OCI-LY1 (cell line): ENCODE results near the gene MN1.

ENCODE experiments used
- H2AFZ ChIP-seq: fragments of 200-600 bp; sonication (generic), shearing (Covaris generic); 2 replicates; pipeline ENCODE4 v1.6.0; 2014; ENCODE audit warnings: antibody characterized with exemption, mild to moderate bottlenecking, low read length
- H3F3A ChIP-seq: fragments of 200-600 bp; sonication (generic), shearing (Covaris generic); 2 replicates; pipeline ENCODE4 v1.6.0; 2014; ENCODE audit warnings: mild to moderate bottlenecking, antibody characterized with exemption, low read length, moderate library complexity; ENCODE audit not compliant: insufficient read depth
- H3K27ac ChIP-seq: fragments of 200-600 bp; sonication (generic); 2 replicates; pipeline ENCODE4 v1.5.1; 2014; ENCODE audit warnings: low read length, mixed run types, mild to moderate bottlenecking, low read depth; ENCODE audit not compliant: poor library complexity, severe bottlenecking
- H3K27me3 ChIP-seq: fragments of 200-600 bp; sonication (generic); 2 replicates; pipeline ENCODE4 v1.6.0; 2014; ENCODE audit warnings: antibody characterized with exemption, mild to moderate bottlenecking, low read length, moderate library complexity; ENCODE audit not compliant: insufficient read depth
- H3K36me3 ChIP-seq: fragments of 200-600 bp; sonication (generic); 2 replicates; pipeline ENCODE4 v1.6.1; 2014; ENCODE audit warnings: mild to moderate bottlenecking, antibody characterized with exemption, low read length, moderate library complexity, mixed read lengths; ENCODE audit not compliant: insufficient read depth
- H3K4me1 ChIP-seq: fragments of 200-600 bp; sonication (generic); 2 replicates; pipeline ENCODE4 v1.5.1; 2014; ENCODE audit warnings: mild to moderate bottlenecking, low read length, moderate library complexity; ENCODE audit not compliant: insufficient read depth, severe bottlenecking
- H3K4me2 ChIP-seq: fragments of 200-600 bp; sonication (generic), shearing (Covaris generic); 2 replicates; pipeline ENCODE4 v1.6.1; 2014; ENCODE audit warnings: low read length
- H3K4me3 ChIP-seq: fragments of 200-600 bp; sonication (generic); 2 replicates; pipeline ENCODE4 v1.5.1; 2014; ENCODE audit warnings: low read length, low read depth, mild to moderate bottlenecking, mixed read lengths; ENCODE audit not compliant: poor library complexity, severe bottlenecking
- H3K79me2 ChIP-seq: fragments of 200-600 bp; shearing (Covaris generic); 2 replicates; pipeline ENCODE4 v1.6.1; 2016; ENCODE audit warnings: mixed run types, low read length, mixed read lengths; ENCODE audit not compliant: insufficient read depth
- H3K9ac ChIP-seq: fragments of 200-600 bp; sonication (generic), shearing (Covaris generic); 2 replicates; pipeline ENCODE4 v1.6.1; 2014; ENCODE audit warnings: mild to moderate bottlenecking, low read length, mixed read lengths
- H3K9me2 ChIP-seq: fragments of 200-600 bp; sonication (generic), shearing (Covaris generic); 2 replicates; pipeline ENCODE4 v1.6.1; 2014; ENCODE audit warnings: low read depth, mild to moderate bottlenecking, low read length, mixed read lengths
- H3K9me3 ChIP-seq: fragments of 200-600 bp; shearing (Covaris generic); 2 replicates; pipeline ENCODE4 v1.6.1; 2014; ENCODE audit warnings: low read length, mixed read lengths
- H4K20me1 ChIP-seq: fragments of 200-600 bp; sonication (generic), shearing (Covaris generic); 2 replicates; pipeline ENCODE4 v1.6.0; 2016; ENCODE audit warnings: mild to moderate bottlenecking, low read length; ENCODE audit not compliant: insufficient read depth
- CTCF ChIP-seq: fragments of 200-600 bp; sonication (generic), shearing (Covaris generic); IDR thresholded peaks from 2 replicates; pipeline ENCODE4 v1.5.1; 2017; ENCODE audit warnings: mild to moderate bottlenecking, antibody characterized with exemption, low read length, moderate library complexity, mixed read lengths
- EZH2 ChIP-seq: fragments of 200-600 bp; sonication (generic), shearing (Covaris generic); IDR thresholded peaks from 2 replicates; pipeline ENCODE4 v1.8.0; 2017; ENCODE audit warnings: borderline replicate concordance, mixed run types, mild to moderate bottlenecking, antibody characterized with exemption, low read length, moderate library complexity, mixed read lengths

Gene MN1

GRCh38 chr22:27760474-27760873 lies 41.1 kb downstream of the MN1 start:
- H3K79me2 ChIP-seq, result no peaks in the 10 kb centered on the region
- H4K20me1 ChIP-seq, result no peaks in the 10 kb centered on the region
- no peak overlapping the region for H3K27ac ChIP-seq
- H2AFZ ChIP-seq, result no peak overlapping the region
- TF ChIP-seq EZH2 (no peak), CTCF (no peak)
- no peaks in the 10 kb centered on the region for H3K36me3 ChIP-seq
- no peaks in the 10 kb centered on the region for H3F3A ChIP-seq
- H3K9me2 ChIP-seq, result no peaks in the 10 kb centered on the region
- no peak overlapping the region for H3K9ac ChIP-seq
- H3K4me1 ChIP-seq, result no peaks in the 10 kb centered on the region
- H3K27me3 ChIP-seq, result no peaks in the 10 kb centered on the region
- no peak overlapping the region for H3K4me2 ChIP-seq
- H3K9me3 ChIP-seq, result no peaks in the 10 kb centered on the region
- H3K4me3 ChIP-seq, result no peak overlapping the region

- H3F3A ChIP-seq, result no peaks in the 10 kb centered on the region
- H3K4me2 ChIP-seq, result no peak overlapping the region
- H3K27ac ChIP-seq, result no peak overlapping the region
- no peaks in the 10 kb centered on the region for H4K20me1 ChIP-seq
- no peak overlapping the region for H3K9ac ChIP-seq
- H3K9me2 ChIP-seq, result no peaks in the 10 kb centered on the region
- no peaks in the 10 kb centered on the region for H3K4me1 ChIP-seq
- no peak for TF ChIP-seq EZH2
- no peaks in the 10 kb centered on the region for H3K36me3 ChIP-seq
- H3K4me3 ChIP-seq, result no peak overlapping the region
- no peak overlapping the region for H2AFZ ChIP-seq
- no peaks in the 10 kb centered on the region for H3K79me2 ChIP-seq
- H3K9me3 ChIP-seq, result no peaks in the 10 kb centered on the region
- H3K27me3 ChIP-seq, result no peaks in the 10 kb centered on the region
These were observed 43.5 kb downstream of the MN1 start for GRCh38 chr22:27757928-27758525.

- H3K4me1 ChIP-seq, result no peaks in the 10 kb centered on the region
- H3K4me2 ChIP-seq, result no peak overlapping the region
- no peaks in the 10 kb centered on the region for H4K20me1 ChIP-seq
- H3K79me2 ChIP-seq, result no peaks in the 10 kb centered on the region
- TF ChIP-seq EZH2 (no peak), CTCF (no peak)
- no peaks in the 10 kb centered on the region for H3K9me3 ChIP-seq
- H3F3A ChIP-seq, result no peaks in the 10 kb centered on the region
- no peak overlapping the region for H3K27ac ChIP-seq
- H2AFZ ChIP-seq, result no peak overlapping the region
- no peaks in the 10 kb centered on the region for H3K36me3 ChIP-seq
- H3K9me2 ChIP-seq, result no peaks in the 10 kb centered on the region
- no peaks in the 10 kb centered on the region for H3K27me3 ChIP-seq
- H3K4me3 ChIP-seq, result no peak overlapping the region
- no peak overlapping the region for H3K9ac ChIP-seq
These were observed 45.3 kb downstream of the MN1 start for GRCh38 chr22:27756212-27756660.

GRCh38 chr22:27755521-27756211 lies 45.9 kb downstream of the MN1 start:
- H3K9ac ChIP-seq, result no peak overlapping the region
- H4K20me1 ChIP-seq, result no peaks in the 10 kb centered on the region
- TF ChIP-seq EZH2 (no peak), CTCF (no peak)
- H3K9me2 ChIP-seq, result no peaks in the 10 kb centered on the region
- no peak overlapping the region for H2AFZ ChIP-seq
- no peaks in the 10 kb centered on the region for H3K36me3 ChIP-seq
- H3K4me1 ChIP-seq, result no peaks in the 10 kb centered on the region
- H3K4me3 ChIP-seq, result no peak overlapping the region
- H3K79me2 ChIP-seq, result no peaks in the 10 kb centered on the region
- H3K27me3 ChIP-seq, result no peaks in the 10 kb centered on the region
- no peak overlapping the region for H3K4me2 ChIP-seq
- H3K9me3 ChIP-seq, result no peaks in the 10 kb centered on the region
- H3F3A ChIP-seq, result no peaks in the 10 kb centered on the region
- no peak overlapping the region for H3K27ac ChIP-seq
